HG02870 (cell line): ENCODE data around the gene FOSL2.

Source experiments
- ATAC-seq: cut with Tn5 transposase; IDR thresholded peaks from one replicate; pipeline ENCODE4 v1.9.1; 2021; ENCODE audit warnings: mild to moderate bottlenecking, moderate library complexity; ENCODE audit not compliant: unreplicated experiment

The FOSL2 gene

DNA sequence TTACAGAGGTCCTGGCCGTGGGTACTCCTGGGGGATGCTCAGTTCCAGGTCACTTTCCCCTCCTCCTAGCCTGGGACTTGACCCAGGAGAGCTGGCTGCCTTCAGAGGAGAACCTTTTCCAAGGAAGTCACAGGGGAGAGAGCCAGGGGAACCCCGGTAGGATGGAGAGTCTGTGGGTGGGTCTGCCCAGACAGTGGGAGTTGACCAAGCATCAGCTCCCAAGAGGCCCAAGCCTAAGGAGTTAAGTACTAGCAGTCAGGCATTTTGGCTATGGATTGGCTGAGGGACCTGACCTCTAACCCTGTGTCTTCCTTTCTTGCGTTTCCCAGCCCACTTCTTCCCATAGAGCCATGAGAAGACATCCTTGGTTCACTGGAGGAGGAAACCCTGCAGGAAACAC lies 54.4 kb downstream of the FOSL2 start:
- no peak for ATAC-seq

DNA sequence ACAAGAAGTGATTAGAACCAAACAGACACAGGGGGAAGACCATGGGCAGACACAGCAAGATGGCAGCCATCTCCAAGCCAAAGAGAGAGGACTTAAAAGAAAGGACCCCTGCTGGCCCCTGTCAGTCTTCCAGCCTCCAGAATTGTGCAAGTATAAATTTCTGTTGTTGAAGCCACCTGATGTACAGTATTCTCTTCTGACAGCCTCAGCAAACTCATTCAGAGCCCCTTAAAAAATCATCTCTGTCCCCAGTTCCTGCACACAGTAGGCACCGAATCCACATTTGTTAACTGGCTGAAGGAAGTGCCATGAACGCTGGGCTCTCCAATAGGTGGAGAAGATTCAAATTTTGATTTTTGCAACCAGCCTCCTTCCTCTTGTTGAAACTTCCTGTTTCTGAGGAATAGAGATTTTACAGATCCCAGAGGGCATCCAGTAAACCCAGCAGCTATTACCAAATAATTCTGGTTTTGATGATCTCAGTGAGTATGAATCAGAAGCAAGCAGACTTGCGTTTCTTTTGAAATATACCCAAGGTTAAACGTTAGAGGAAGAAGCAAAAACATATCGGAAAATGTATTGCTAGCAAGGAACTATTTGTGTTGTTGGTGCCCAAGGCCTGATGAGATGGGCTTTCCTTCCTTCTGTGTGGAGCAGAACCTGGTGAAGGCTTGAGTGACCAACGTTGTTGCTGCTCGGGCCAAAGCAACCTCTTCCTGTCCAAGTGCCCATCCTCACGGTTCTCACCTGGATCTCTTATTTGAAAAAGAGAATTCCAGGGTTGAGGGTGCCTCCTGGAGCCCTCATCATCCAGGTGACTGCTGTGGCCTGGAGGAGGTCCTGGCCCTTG lies 55.5 kb downstream of the FOSL2 start:
- ATAC-seq: no peak

DNA sequence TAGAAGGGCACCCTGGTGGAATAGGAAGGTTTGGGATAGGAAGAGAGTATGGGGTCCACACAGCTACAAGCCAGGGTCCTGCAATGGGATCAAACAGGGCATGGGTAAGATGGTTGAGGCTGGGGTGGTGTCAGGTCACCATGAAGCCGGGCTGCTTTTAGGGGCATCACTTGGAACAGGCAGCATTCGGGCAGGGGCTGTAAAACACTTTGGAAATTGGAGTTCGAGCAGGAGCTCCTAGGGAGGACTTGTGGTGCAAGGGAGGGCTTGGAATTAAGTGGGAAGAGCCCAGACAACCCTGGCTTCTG lies 56.1 kb downstream of the FOSL2 start:
- no peak for ATAC-seq

DNA sequence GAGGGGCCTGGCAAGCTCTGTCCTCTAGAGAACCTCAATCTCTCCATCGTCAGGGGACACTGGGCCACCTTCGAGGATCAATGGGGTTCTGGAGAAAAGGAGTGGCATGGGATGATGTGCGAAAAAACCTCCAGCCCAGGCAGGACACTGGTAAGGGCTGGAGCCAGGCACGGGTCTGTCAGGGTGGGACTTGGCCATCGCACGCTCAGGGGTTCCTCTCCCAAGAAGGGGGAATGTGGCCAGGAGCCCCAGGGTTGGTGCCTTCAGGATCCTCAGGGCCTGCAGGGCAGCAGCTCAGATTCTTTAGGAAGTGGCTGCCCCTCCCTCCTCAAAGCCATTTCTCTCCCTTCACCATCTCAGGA lies 56.4 kb downstream of the FOSL2 start:
- no peak for ATAC-seq

DNA sequence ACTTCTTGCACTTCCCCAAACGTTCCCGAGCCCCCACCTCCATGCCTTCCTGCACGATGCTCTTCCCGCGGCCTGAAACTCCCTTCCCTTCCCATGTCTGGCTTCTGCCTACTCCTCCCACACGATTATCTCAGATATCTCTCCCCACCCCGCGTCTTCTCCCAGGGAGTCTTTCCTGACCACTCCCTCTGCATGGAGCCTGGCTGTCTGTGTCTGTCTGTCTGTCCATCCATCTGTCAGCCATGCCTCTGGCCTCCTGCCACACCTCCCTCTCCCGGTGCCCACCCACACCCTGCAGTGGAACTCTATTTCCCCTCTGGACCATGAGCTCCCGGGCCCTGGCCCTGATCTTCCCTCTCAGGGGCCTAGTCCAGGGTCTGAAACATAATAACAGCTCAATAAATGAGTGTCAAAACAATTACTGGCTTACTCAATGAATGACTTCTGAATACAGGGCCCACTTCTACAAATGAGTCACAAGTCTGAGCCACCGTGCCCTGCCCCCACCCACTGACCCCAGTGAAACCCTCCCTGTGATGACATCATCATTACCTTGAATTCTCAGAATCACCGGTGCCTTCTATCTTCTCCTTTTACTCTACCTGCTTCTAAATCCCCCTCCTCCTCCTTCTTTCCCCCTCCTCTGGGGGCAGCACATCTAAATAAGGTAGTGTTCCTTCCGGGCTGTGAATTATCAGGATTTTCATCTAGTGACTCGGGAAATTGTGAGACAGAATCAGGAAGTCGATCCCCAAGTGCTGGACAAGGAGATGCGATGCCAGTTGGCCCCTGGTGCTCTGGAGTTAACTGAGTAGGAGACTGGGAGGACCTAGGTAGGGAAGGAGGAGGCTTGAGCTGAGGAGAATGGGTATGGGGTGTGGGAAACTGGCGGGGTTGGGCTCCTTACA lies 57.1 kb downstream of the FOSL2 start:
- ATAC-seq: no peak

DNA sequence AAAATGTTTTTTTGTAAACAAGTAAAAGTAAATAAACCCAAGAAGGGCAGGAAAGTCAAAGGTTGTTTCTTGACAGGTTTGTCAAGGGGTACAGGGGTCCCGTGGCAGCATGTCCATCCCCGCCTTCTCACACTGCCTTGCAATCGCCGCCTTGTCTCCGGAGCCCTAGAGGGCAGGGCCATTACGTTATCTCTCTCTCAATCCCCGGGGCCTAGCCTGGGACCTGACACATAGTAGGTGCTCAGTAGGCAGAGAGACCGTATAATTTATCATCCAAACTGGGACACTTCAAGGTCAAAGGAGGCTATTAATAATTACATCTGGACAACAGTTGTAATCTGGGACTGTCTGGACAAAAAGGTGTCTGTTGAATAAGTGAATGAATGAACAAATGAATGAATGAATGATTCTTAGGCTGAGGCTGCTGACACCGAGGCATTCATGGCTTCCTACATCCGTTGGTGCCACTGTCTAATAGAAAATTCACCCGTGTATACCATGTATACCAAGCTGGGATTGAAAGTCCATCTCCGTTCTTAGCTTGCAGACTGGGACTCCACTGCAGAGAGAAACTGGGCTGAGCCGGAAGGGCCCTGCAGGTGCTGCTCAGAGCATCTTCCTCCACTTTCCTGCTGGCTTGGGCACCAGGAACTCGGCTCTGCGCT lies 58.4 kb downstream of the FOSL2 start:
- no peak for ATAC-seq

DNA sequence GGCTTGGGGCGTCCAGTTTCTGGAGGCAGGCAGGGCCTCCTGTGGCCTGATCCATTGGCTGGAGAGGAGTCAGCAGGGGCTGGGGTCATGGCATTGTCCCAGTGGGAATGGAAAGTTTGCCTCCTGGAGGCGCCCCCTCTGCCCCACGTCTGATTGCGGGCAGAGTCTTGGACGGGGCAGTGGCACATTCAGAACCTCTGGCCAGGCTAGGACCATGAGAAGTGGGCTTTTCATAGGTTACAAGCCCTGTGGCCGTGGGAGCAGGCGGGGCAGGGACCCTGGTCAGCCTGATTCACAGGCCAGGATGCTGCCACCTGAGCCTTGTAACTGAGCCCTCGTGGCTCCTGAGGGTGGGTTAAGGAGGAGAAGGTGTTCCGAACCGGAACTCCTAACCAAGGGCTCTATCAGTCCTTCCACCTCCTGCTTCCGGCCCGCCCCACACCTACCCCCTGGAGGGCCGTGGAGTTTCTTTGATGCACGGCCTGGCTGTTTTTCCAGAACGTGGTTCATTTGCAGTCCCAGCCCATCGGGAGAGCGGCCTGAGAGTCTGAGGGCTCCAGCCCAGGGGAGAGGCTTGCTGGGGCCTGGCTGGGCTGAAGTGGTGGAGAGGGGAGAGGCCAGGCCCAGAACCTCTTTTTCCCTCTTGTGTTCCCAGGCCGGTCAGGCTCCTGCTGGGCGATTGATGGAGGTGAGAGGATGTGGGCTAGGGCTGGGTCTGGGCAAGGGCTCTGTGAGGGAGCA lies 59.3 kb downstream of the FOSL2 start:
- no peak for ATAC-seq

DNA sequence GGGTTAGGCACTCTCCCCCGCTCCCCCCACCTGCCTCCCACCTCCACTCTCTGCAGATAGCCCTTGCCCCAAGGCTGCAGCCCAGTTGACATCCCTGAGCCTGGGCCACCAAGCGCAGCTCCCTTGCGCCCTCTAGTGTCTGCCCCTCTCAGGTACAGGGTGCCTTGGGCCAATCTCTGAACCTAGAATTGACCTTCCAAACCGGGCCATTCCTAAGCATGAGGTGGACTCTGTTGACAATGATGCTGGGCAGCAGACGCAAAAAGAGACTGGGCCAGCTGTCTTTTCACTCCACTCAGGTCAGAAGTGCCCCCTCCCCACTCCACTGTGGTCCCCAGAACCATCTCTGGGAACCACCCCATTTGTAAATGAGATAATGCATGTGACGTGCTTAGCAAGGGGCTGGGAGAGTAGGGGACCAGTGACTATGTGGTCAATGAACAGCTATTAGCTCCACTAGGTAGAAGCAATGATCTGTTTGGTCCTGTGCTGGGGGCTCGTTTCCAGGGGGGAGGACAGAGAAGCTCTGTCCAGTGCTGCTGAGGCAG lies 60.0 kb downstream of the FOSL2 start:
- ATAC-seq: no peak

DNA sequence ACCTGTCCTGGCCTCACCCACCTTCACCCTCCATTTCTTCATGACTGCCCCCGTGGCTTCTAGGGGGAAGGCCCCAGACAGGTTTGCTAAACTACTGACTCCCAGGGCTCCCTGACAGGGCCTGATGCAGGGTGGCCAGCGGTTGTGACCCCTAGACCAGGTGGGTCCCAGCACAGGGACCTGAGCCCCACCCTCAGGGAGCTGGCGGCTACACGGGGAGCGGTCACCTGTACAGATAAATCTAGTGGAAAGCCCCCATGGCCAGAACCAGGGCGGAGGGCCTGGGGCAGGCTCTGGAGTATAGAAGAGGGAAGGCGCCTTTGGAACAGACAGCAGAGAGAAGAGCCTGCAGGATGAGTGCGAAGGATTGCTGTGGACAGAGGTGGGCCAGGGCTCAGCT lies 60.7 kb downstream of the FOSL2 start:
- ATAC-seq: no peak

DNA sequence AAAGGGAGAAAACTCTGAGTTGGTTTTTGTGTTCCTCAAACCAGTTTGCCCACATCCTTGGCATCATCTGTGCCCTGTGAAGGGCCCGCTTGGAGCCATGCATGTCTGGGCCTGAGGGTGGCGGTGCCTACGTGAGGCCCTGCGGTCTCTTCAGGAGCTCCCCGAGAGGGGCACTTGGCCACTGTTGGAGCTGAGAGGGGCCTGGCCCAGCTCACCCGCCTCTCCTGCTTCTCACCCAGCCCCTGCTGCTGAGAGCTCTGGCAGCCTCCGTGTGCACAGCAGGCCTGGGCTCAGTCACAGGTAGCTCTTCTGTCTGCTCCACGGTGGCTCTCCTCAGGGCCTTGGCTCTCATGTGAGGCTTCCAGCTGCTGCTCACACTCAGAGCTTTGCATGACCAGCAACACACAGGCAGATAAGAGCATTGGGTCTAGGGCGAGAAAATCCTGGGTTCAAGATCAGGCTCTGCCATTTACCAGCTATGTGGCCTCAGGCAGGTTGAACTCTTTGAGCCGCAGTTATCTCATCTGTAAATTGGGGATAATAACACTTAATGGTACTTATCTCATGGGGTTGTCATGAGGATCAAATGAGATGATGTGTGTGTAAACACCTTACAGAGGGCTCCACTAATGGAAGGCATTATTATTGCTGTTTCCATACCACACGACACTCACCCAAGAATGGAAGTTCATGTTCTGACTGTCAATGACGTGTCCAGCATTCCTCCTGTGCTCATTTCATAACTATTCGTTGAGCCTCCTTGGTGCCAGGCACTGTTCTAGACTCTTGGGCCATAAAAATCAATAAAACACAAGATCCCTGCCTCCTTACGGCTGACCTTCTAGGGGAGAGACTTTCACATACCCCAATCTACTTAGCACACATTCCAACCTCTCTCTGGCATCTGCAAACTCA lies 61.6 kb downstream of the FOSL2 start:
- ATAC-seq: no peak

DNA sequence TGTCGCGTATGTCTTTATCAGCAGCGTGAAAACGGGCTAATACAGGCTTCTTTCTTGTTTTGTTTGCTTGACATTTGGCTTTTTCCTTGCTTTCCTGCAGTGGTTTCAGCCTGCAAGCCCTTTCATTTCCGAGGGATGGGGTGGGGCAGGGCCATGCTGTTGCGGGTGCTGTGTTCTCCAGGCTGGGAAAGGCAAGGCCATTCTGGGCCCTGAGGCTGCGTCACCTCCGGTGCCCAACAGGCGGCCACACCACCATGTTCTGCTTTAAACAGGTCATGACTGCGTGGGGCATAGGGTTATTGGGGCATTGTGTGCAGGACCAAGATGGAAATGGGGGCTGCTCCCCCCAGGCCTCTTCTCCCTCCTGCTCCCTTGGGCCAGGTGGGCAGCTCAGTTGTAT lies 64.6 kb downstream of the FOSL2 start:
- no peak for ATAC-seq

DNA sequence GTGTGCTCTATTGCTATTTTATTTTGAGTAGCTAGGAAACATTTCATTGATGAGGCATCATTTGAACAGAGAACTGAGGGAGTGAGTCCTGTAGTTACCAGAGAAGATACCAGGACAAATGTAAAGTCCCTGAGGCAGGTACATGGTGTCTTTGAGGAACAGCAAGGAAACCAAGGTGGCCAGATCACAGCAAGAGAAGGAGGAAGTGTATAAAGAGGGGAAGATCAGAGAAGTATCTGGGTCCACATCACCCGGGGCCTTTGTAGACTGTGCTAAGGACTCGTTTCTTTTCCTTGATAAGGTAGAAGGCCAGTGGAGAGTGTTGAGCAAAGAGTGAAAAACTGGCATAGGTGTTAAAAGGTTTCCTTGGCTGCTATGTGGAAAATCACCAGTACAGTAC lies 68.4 kb downstream of the FOSL2 start:
- no peak for ATAC-seq

DNA sequence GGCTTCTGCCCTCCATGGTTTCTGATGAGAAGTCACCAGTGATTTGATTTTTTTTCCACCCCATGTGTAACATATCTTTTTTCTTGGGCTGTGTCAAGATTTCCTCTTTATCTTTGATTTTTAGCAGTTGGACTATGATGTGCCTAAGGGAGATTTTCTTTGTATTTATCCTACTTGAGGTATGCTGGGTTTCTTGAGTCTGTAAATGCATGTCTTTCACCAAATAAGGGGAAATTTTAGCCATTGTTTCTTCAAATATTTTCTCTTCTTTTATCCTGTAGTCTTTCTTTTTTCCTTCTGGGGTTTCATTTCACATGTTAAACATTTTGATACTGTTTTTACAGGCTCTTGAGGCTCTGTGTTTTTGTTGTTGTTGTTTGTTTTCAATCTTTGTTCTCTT lies 69.5 kb downstream of the FOSL2 start:
- ATAC-seq: no peak

DNA sequence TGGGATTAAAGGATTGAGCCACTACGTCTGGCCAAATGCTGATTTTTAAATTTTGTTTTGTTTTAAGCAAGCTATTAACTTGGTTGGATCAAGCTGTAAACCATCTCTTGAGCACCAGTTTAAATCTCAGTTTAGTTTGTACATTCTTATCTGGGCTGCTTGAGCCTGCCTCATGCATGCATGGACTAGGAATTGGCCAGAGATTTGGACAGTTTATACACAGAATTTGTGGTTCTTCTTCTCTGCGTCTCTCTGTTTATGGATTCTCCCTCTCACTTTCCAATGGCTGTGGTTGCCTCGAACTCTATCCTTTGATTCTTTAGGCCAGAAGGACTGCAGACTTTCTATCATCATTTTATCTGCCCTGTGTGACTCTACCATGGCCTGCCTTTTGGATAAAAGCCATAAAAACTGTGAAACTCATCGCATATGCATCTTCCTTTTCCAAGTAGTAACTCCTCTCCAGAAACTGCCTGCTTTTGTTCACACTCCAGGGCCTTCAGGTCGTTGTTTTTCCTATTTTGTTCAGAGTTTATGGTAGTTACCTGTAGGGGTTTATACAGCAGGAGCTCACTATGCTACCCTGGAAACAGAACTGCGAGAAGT lies 70.7 kb downstream of the FOSL2 start:
- no peak for ATAC-seq

DNA sequence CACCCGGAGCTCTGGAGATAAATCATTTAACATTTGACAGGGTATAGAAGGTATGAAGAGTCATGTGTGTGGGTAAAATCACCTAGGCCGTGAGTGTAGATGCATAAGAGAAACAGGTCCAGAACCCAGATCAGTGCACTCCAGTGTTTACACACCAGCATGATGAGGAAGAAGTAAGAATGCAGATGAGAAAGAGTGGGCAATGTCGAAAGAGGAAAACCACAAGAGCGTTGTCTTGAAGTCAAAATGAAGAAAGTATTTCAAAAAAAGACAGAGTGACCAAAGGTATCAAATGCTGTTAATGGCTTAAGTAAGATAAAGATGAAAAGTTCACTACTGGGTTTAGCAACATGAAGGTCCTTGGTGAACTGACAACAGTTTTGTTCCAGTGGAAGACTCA lies 71.2 kb downstream of the FOSL2 start:
- ATAC-seq: no peak

DNA sequence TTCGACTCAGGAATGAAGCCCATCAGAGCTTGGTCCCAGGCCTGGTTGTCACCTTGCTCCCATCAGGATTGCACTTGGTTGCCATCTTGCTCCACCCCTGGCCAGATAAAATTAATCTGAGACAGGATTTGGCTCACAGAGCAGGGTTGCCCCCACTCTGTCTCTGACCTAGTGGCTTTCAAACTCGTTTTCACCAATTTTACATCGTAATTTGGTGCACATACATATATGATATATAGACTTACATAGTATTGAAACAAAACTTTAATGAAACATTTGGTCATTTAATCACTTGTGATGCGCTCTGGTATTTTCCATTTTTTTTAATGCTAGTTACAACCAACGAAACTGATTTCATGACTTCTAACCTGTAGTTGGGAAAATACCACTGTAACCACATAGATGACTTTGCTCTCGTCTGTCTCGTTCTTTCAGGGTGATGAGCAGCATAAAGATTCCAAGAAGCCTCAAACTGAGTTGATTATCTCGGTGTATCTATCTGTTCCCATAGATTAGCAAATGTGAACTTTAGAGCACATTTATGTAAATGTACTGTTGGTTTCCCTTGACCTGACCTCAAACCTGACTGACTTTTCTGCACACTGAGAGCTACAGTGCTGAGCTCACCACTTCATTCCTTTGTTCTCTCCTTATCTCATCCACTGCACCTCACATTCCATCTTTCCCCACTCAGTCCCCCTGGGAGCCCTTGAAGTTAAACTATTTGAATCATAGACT lies 72.7 kb downstream of the FOSL2 start:
- no peak for ATAC-seq
